Esophagus muscularis mucosa (tissue), 4 donors: Measurements from ENCODE around the gene SNUPN. TPM values are rescaled to one million over a fixed set of nuclear protein-coding genes. Genes with fewer than 3 reads are reported as not detected.

Experiments used
- DNase-seq: peaks from one replicate; pipeline ENCODE4 v3.0.0-alpha.2; 2017; ENCODE audit errors: extremely low spot score
- H3K27ac ChIP-seq, 4 donors: fragments of 200-600 bp; sonication (generic); replicated peaks in 1 of 4; 1 replicate in 3 of 4; 2 replicates in 1 of 4; pipeline ENCODE4 v1.5.1; 2016 to 2019; ENCODE audit warnings: mild to moderate bottlenecking in 1 of 4
- H3K27me3 ChIP-seq, 4 donors: fragments of 200-600 bp; sonication (generic); one replicate each; pipeline versions ENCODE4 v1.5.1 to v1.6.0; 2016 to 2019
- H3K36me3 ChIP-seq, 4 donors: fragments of 200-600 bp; sonication (generic); one replicate each; pipeline ENCODE4 v1.5.1; 2016 to 2019
- H3K4me1 ChIP-seq, 4 donors: fragments of 200-600 bp; sonication (generic); one replicate each; pipeline ENCODE4 v1.5.1; 2016 to 2019
- H3K4me3 ChIP-seq, 4 donors: fragments of 200-600 bp; sonication (generic); 1 replicate in 2 of 4; 2 replicates in 2 of 4; pipeline ENCODE4 v1.5.1; 2016 to 2019; ENCODE audit warnings: mild to moderate bottlenecking in 4 of 4, moderate library complexity in 1 of 4
- H3K9me3 ChIP-seq, 4 donors: fragments of 200-600 bp; sonication (generic); 1 replicate in 3 of 4; 2 replicates in 1 of 4; pipeline ENCODE4 v1.5.1; 2016 to 2019
- CTCF ChIP-seq, 3 experiments: fragments of 200-600 bp in 2 of 3; fragments of 450-650 bp in 1 of 3; sonication (generic) in 2 of 3; IDR thresholded peaks; one replicate each; pipeline ENCODE4 v1.5.1; 2017 to 2019; ENCODE audit warnings: antibody characterized with exemption in 3 of 3, mild to moderate bottlenecking in 2 of 3, moderate library complexity in 1 of 3
- EP300 ChIP-seq: sonication (generic); formaldehyde crosslinking; IDR thresholded peaks from one replicate; pipeline ENCODE4 v1.6.1; 2017; ENCODE audit warnings: antibody characterized with exemption
- POLR2A ChIP-seq: fragments of 450-650 bp; IDR thresholded peaks from one replicate; pipeline ENCODE4 v1.6.1; 2017; ENCODE audit warnings: antibody characterized with exemption, moderate library complexity, mild to moderate bottlenecking, low read depth
- POLR2AphosphoS5 ChIP-seq, 2 donors: sonication (generic); formaldehyde crosslinking; IDR thresholded peaks; one replicate each; pipeline ENCODE4 v1.6.1; 2017; ENCODE audit warnings: antibody characterized with exemption in 2 of 2
- WGBS: methylation state at CpG from one replicate; pipeline ENCODE4 v1.1.5; 2018; 5-methylcytosine and 5-hydroxymethylcytosine counted together
- intact Hi-C: fragments of 100-400 bp; cut with DNase I; formaldehyde crosslinking; loops from one replicate; pipeline ENCODE4 v1.15.1; 2023
- total RNA-seq, 4 donors: library from RNA; depleted of rRNA; stranded (reverse); fragments of >200 nt; gene quantifications; one replicate each; pipeline versions ENCODE4 v1.1.0 to v1.2.1, GENCODE V29; 2016

The SNUPN gene
- total RNA-seq, 4 donors from 2014 or later, result 16.6 to 23.4 (median 18.8) TPM

GRCh38 chr15:75641603-75642002 lies 16.1 kb upstream of the SNUPN start:
- no peaks in the 10 kb centered on the region for H3K27me3 ChIP-seq
- TF ChIP-seq POLR2AphosphoS5 (IDR thresholded peaks at IDR 0.05) (no peak), POLR2A (no peak), CTCF (IDR thresholded peaks at IDR 0.05) (no peak), EP300 (no peak)
- H3K27ac ChIP-seq, result no peak overlapping the region
- intact Hi-C loops, result loop anchor here (10.0 kb wide), 1 partner anchor 277 kb away; the partner anchor contains the start of gene MAN2C1
- no peaks in the 10 kb centered on the region for H3K9me3 ChIP-seq
- peaks cover 0 to 5% (median 0%) of the 10 kb centered on the region in 4 donors for H3K36me3 ChIP-seq
- H3K4me1 ChIP-seq, result peaks cover 40 to 52% (median 47%) of the 10 kb centered on the region in 4 donors
- no peak for DNase-seq
- 90% methylated on average over 5 of the region's 5 CpGs for WGBS
- no peak overlapping the region for H3K4me3 ChIP-seq

- Histone ChIP-seq H3K27ac (no peak overlapping the region), H3K4me3 (no peak overlapping the region), H3K4me1 (peaks cover 36 to 49% (median 46%) of the 10 kb centered on the region in 4 donors), H3K9me3 (no peaks in the 10 kb centered on the region), H3K27me3 (no peaks in the 10 kb centered on the region), H3K36me3 (peaks cover 0 to 5% (median 0%) of the 10 kb centered on the region in 4 donors)
- no peak for DNase-seq
- intact Hi-C loops, result loop anchor here (10.0 kb wide), 1 partner anchor 276 kb away; the partner anchor contains the start of gene MAN2C1
- 72% methylated on average over 4 of the region's 4 CpGs for WGBS
- TF ChIP-seq EP300 (no peak), POLR2A (no peak), POLR2AphosphoS5 (IDR thresholded peaks at IDR 0.05) (no peak), CTCF (IDR thresholded peaks at IDR 0.05) (no peak)
Observed at GRCh38 chr15:75641179-75641503, 15.6 kb upstream of the SNUPN start.

- TF ChIP-seq CTCF (IDR thresholded peaks at IDR 0.05) (no peak), POLR2A (no peak), POLR2AphosphoS5 (IDR thresholded peaks at IDR 0.05) (no peak), EP300 (no peak)
- no peak for DNase-seq
- 7% methylated on average over 13 of the region's 17 CpGs for WGBS
- Histone ChIP-seq H3K9me3 (no peaks in the 10 kb centered on the region), H3K27me3 (no peaks in the 10 kb centered on the region), H3K27ac (peak overlapping the region; percentile 87 to 98 (median 94)), H3K4me3 (peak overlapping the region; percentile 86 to 97 (median 89)), H3K4me1 (peaks cover 32 to 46% (median 42%) of the 10 kb centered on the region in 4 donors), H3K36me3 (peaks cover 0 to 5% (median 0%) of the 10 kb centered on the region in 4 donors)
- intact Hi-C loops, result loop anchor here (10.0 kb wide), 1 partner anchor 276 kb away; the partner anchor contains the start of gene MAN2C1
Observed at GRCh38 chr15:75640483-75641178, 15.1 kb upstream of the SNUPN start.

- WGBS, result 0% methylated on average over 48 of the region's 83 CpGs
Observed at GRCh38 chr15:75639709-75640482, 14.4 kb upstream of the SNUPN start, which contains the start of gene IMP3. IMP3 (minus strand) TSS chr15:75640224; CDS start chr15:75640168, 56 bp downstream.

More at GRCh38 chr15:75639709-75640482, 14.4 kb upstream of the SNUPN start, which contains the start of gene IMP3:
- Histone ChIP-seq H3K27me3 (no peaks in the 10 kb centered on the region), H3K27ac (peak within 1 kb of the TSS; percentile 87 to 98 (median 94)), H3K4me3 (peak within 1 kb of the TSS; percentile 86 to 97 (median 89)), H3K9me3 (no peaks in the 10 kb centered on the region), H3K4me1 (peaks cover 32 to 44% (median 40%) of the 10 kb centered on the region in 4 donors), H3K36me3 (peaks cover 0 to 5% (median 0%) of the 10 kb centered on the region in 4 donors)
- peak; percentile 99 for DNase-seq
- intact Hi-C loops, result loop anchor here (5.0 to 10.0 kb wide), 2 partner anchors 42 to 275 kb away; partner anchors contain the start of gene MAN2C1
- TF ChIP-seq POLR2AphosphoS5 (IDR thresholded peaks at IDR 0.05) (peak; percentile 99), EP300 (no peak), CTCF (IDR thresholded peaks at IDR 0.05) (peak in 1 of 3 experiments; percentile 20), POLR2A (peak; percentile 73)
